GM12892 (cell line): ENCODE data around the gene C3orf20.

Source experiments
- POLR2A ChIP-seq: IDR thresholded peaks from 2 replicates; pipeline ENCODE4 v1.6.1; 2011; ENCODE audit warnings: low read depth, low read length, control low read depth
- POLR2AphosphoS5 ChIP-seq: IDR thresholded peaks from 2 replicates; pipeline ENCODE4 v1.6.1; 2011; ENCODE audit warnings: low read depth, low read length, control low read depth
- TAF1 ChIP-seq: IDR thresholded peaks from 2 replicates; pipeline ENCODE4 v1.6.1; 2011; ENCODE audit warnings: low read depth, mild to moderate bottlenecking, control low read depth, low read length, borderline replicate concordance

GRCh38 chr3:14760185-14760584, 85.2 kb downstream of the C3orf20 start:
- TF ChIP-seq POLR2AphosphoS5 (no peak), POLR2A (no peak), TAF1 (no peak)
